Mesenchymal stem cell (in vitro differentiated cells and primary cell): Measurements from ENCODE around the gene RFX2.

ENCODE experiments used
- DNase-seq: peaks from one replicate; pipeline ENCODE4 v3.0.0-alpha.2; 2013
- H2AFZ ChIP-seq: one replicate; pipeline ENCODE4 v1.6.1; 2013; ENCODE audit warnings: low read depth, mild to moderate bottlenecking, control low read depth, inconsistent platforms, low read length, moderate library complexity
- H2AK5ac ChIP-seq: 2 replicates; pipeline ENCODE4 v1.6.1; 2013; ENCODE audit warnings: low read length, moderate library complexity, mild to moderate bottlenecking, inconsistent platforms; ENCODE audit not compliant: severe bottlenecking
- H2BK120ac ChIP-seq: one replicate; pipeline ENCODE4 v1.6.1; 2013; ENCODE audit warnings: low read depth, mild to moderate bottlenecking, inconsistent platforms, low read length, moderate library complexity
- H2BK12ac ChIP-seq, 2 experiments: one replicate each; pipeline ENCODE4 v1.6.1; 2013; ENCODE audit warnings: inconsistent platforms in 2 of 2, low read length in 2 of 2, mild to moderate bottlenecking in 2 of 2, moderate library complexity in 2 of 2, control low read depth in 1 of 2
- H2BK15ac ChIP-seq: one replicate; pipeline ENCODE4 v1.6.1; 2013; ENCODE audit warnings: mild to moderate bottlenecking, low read depth, inconsistent platforms; ENCODE audit not compliant: poor library complexity, severe bottlenecking
- H2BK5ac ChIP-seq: 2 replicates; pipeline ENCODE4 v1.6.1; 2013; ENCODE audit warnings: low read depth, mild to moderate bottlenecking, low read length, control low read depth, inconsistent platforms; ENCODE audit not compliant: poor library complexity, severe bottlenecking
- H3K14ac ChIP-seq, 2 experiments: one replicate each; pipeline ENCODE4 v1.6.1; 2013; ENCODE audit warnings: inconsistent platforms in 2 of 2, low read length in 2 of 2, control low read depth in 1 of 2, mild to moderate bottlenecking in 1 of 2, moderate library complexity in 1 of 2
- H3K18ac ChIP-seq, 2 experiments: one replicate each; pipeline ENCODE4 v1.6.1; 2013; ENCODE audit warnings: inconsistent platforms in 2 of 2, low read length in 2 of 2, control low read depth in 1 of 2, low read depth in 1 of 2, mild to moderate bottlenecking in 1 of 2
- H3K23ac ChIP-seq, 2 experiments: one replicate each; pipeline ENCODE4 v1.6.1; 2013; ENCODE audit warnings: inconsistent platforms in 2 of 2, low read length in 2 of 2, mild to moderate bottlenecking in 2 of 2, moderate library complexity in 2 of 2, control low read depth in 1 of 2
- H3K27ac ChIP-seq: 2 replicates; pipeline ENCODE4 v1.5.1; 2013; ENCODE audit warnings: mild to moderate bottlenecking, moderate library complexity, low read length, control low read depth, inconsistent platforms; ENCODE audit not compliant: poor library complexity, severe bottlenecking
- H3K27me3 ChIP-seq, 2 experiments: 2 replicates each; pipeline versions ENCODE4 v1.6.1 to v1.7.0; 2013; ENCODE audit warnings: low read length in 2 of 2, mild to moderate bottlenecking in 2 of 2, moderate library complexity in 2 of 2, control low read depth in 1 of 2, inconsistent platforms in 1 of 2; ENCODE audit not compliant: control insufficient read depth in 1 of 2, insufficient read depth in 1 of 2
- H3K36me3 ChIP-seq, 2 experiments: 2 replicates each; pipeline versions ENCODE4 v1.6.1 to v1.7.0; 2013; ENCODE audit warnings: low read length in 2 of 2, control low read depth in 1 of 2, inconsistent platforms in 1 of 2, low read depth in 1 of 2, mild to moderate bottlenecking in 1 of 2; ENCODE audit not compliant: insufficient read depth in 2 of 2, control insufficient read depth in 1 of 2
- H3K4ac ChIP-seq, 2 experiments: one replicate each; pipeline ENCODE4 v1.6.1; 2013; ENCODE audit warnings: inconsistent platforms in 2 of 2, low read length in 2 of 2, mild to moderate bottlenecking in 2 of 2, moderate library complexity in 2 of 2, control low read depth in 1 of 2, low read depth in 1 of 2
- H3K4me1 ChIP-seq: 2 replicates; pipeline ENCODE4 v1.6.1; 2013; ENCODE audit warnings: low read depth, low read length, control low read depth; ENCODE audit not compliant: control insufficient read depth, insufficient read depth
- H3K4me2 ChIP-seq: 2 replicates; pipeline ENCODE4 v1.6.1; 2013; ENCODE audit warnings: low read length, mild to moderate bottlenecking, inconsistent platforms; ENCODE audit not compliant: poor library complexity, severe bottlenecking
- H3K4me3 ChIP-seq, 2 experiments: 2 replicates each; pipeline versions ENCODE4 v1.5.1 to v1.7.0; 2013; ENCODE audit warnings: low read length in 2 of 2, mild to moderate bottlenecking in 2 of 2, control low read depth in 1 of 2, low read depth in 1 of 2; ENCODE audit not compliant: insufficient read depth in 1 of 2
- H3K79me1 ChIP-seq: replicated peaks from 2 replicates; pipeline ENCODE4 v1.6.1; 2013; ENCODE audit warnings: mild to moderate bottlenecking, control low read depth, low read length, inconsistent platforms; ENCODE audit not compliant: poor library complexity, severe bottlenecking
- H3K9ac ChIP-seq: 2 replicates; pipeline ENCODE4 v1.7.0; 2013; ENCODE audit warnings: mild to moderate bottlenecking, low read length, moderate library complexity
- H3K9me3 ChIP-seq: 2 replicates; pipeline ENCODE4 v1.7.0; 2013; ENCODE audit warnings: mild to moderate bottlenecking, low read length; ENCODE audit not compliant: control insufficient read depth
- H4K8ac ChIP-seq: one replicate; pipeline ENCODE4 v1.6.1; 2013; ENCODE audit warnings: inconsistent platforms, mild to moderate bottlenecking, low read length, moderate library complexity
- H4K91ac ChIP-seq: one replicate; pipeline ENCODE4 v1.6.1; 2013; ENCODE audit warnings: mild to moderate bottlenecking, low read length, inconsistent platforms
- WGBS: methylation state at CpG from one replicate; pipeline ENCODE4 v1.1.7; 2013; ENCODE audit warnings: mixed read lengths; 5-methylcytosine and 5-hydroxymethylcytosine counted together

The RFX2 gene

DNA sequence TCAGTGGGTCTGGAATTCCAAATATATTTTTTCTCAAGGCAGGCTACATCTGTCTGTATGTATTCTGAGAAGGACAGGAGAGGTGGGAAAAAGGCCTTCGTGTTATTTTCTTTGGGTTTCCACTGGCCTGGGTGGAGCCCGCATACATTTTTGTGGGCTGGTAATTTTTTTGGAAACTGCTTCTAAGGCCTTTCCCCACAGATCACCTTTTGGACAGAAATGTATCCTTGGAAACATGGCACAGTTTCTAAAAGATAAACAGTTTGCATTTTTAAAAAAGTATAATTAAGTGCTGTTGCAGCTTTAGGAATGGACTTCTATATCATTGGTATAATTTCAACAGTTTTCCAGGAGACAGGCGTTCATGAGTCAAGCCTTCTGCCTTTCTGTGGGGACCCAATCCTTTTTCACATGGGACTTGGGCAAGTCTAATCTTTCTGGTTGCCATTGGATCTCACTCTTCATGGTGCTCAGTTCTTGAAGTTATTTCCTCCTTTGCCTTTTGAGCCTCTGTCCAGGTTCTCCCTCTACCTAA, 8.9 kb downstream of the RFX2 start:
- Histone ChIP-seq H3K79me1 (peaks cover 11% of the 10 kb centered on the region), H3K27ac (no peak overlapping the region), H3K9me3 (no peaks in the 10 kb centered on the region), H3K14ac (no peak overlapping the region), H3K27me3 (no peaks in the 10 kb centered on the region), H4K8ac (no peak overlapping the region), H3K18ac (no peak overlapping the region), H3K23ac (no peak overlapping the region), H4K91ac (no peak overlapping the region), H3K4me3 (no peak overlapping the region), H2BK12ac (no peak overlapping the region), H3K4me1 (peaks cover 4% of the 10 kb centered on the region), H3K4ac (no peak overlapping the region), H3K9ac (no peak overlapping the region), H2BK15ac (no peak overlapping the region), H3K36me3 (peaks cover 0 to 4% of the 10 kb centered on the region in 2 experiments), H2AFZ (no peak overlapping the region), H3K4me2 (no peak overlapping the region), H2AK5ac (no peak overlapping the region), H2BK5ac (no peak overlapping the region), H2BK120ac (no peak overlapping the region)
- 96% methylated on average over 3 of the region's 3 CpGs for WGBS
- no peak for DNase-seq

- Histone ChIP-seq H3K27me3 (no peaks in the 10 kb centered on the region), H3K14ac (no peak overlapping the region), H2BK5ac (no peak overlapping the region), H4K91ac (peak overlapping the region; percentile 75), H4K8ac (peak overlapping the region; percentile 97), H3K4me3 (no peak overlapping the region), H3K79me1 (peaks cover 13% of the 10 kb centered on the region), H2AFZ (peak overlapping the region; percentile 33), H3K4me1 (peaks cover 4% of the 10 kb centered on the region), H2BK12ac (peak overlapping the region in 1 of 2 experiments; percentile 66), H3K4me2 (no peak overlapping the region), H2BK120ac (peak overlapping the region; percentile 49), H2BK15ac (peak overlapping the region; percentile 7), H3K18ac (peak overlapping the region in 1 of 2 experiments; percentile 89), H3K27ac (no peak overlapping the region), H3K9me3 (no peaks in the 10 kb centered on the region), H3K23ac (peak overlapping the region in 1 of 2 experiments; percentile 60), H3K9ac (no peak overlapping the region), H3K4ac (peak overlapping the region in 1 of 2 experiments; percentile 91), H3K36me3 (peaks cover 0 to 2% of the 10 kb centered on the region in 2 experiments), H2AK5ac (no peak overlapping the region)
- DNase-seq, result peak; percentile 28
- WGBS, result 37% methylated on average over 16 of the region's 16 CpGs
These were observed 9.9 kb downstream of the RFX2 start for GRCh38 chr19:6100284-6100915.

GRCh38 chr19:6099599-6099998, 10.7 kb downstream of the RFX2 start:
- H3K4ac ChIP-seq, result no peak overlapping the region
- no peak overlapping the region for H3K4me2 ChIP-seq
- H3K18ac ChIP-seq, result no peak overlapping the region
- peaks cover 12% of the 10 kb centered on the region for H3K79me1 ChIP-seq
- H2AK5ac ChIP-seq, result no peak overlapping the region
- H3K23ac ChIP-seq, result no peak overlapping the region
- H4K8ac ChIP-seq, result peak overlapping the region; percentile 80
- no peak overlapping the region for H3K27ac ChIP-seq
- H3K27me3 ChIP-seq, result no peaks in the 10 kb centered on the region
- H3K9me3 ChIP-seq, result no peaks in the 10 kb centered on the region
- no peak for DNase-seq
- no peaks in the 10 kb centered on the region for H3K36me3 ChIP-seq
- peak overlapping the region; percentile 11 for H4K91ac ChIP-seq
- no peak overlapping the region for H2BK120ac ChIP-seq
- H3K14ac ChIP-seq, result peak overlapping the region in 1 of 2 experiments; percentile 6
- no peak overlapping the region for H3K4me3 ChIP-seq
- H2BK12ac ChIP-seq, result peak overlapping the region in 1 of 2 experiments; percentile 39
- no peak overlapping the region for H2BK15ac ChIP-seq
- H3K4me1 ChIP-seq, result peaks cover 2% of the 10 kb centered on the region
- no peak overlapping the region for H2BK5ac ChIP-seq
- no peak overlapping the region for H2AFZ ChIP-seq
- 40% methylated on average over 2 of the region's 2 CpGs for WGBS
- H3K9ac ChIP-seq, result peak overlapping the region; percentile 75

DNA sequence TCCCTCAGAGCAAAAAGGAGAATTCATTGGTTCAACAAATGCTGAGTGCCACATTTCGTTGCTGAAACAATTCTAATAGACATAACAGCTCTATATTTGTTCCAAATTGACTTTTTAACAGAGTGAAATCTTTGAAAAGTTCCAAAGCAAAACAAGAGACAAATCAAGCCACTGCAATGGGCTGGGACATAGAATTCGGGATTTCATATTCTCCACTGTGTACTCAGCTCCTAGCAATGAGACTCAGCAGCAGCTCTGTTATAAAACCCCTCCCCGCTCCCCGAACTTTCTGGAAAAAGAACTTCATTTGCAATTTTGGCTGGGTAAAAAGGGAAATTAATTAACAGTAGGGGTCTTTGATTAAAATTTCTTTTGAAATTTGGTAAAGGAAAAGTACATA, 11.3 kb downstream of the RFX2 start:
- Histone ChIP-seq H3K23ac (no peak overlapping the region), H3K18ac (no peak overlapping the region), H3K4me2 (no peak overlapping the region), H3K27ac (no peak overlapping the region), H2BK12ac (no peak overlapping the region), H3K14ac (no peak overlapping the region), H2AFZ (no peak overlapping the region), H4K8ac (no peak overlapping the region), H3K9me3 (no peaks in the 10 kb centered on the region), H2BK120ac (no peak overlapping the region), H3K27me3 (no peaks in the 10 kb centered on the region), H3K79me1 (peaks cover 12% of the 10 kb centered on the region), H3K9ac (peak overlapping the region; percentile 75), H3K4me3 (no peak overlapping the region), H3K4ac (no peak overlapping the region), H3K4me1 (peaks cover 2% of the 10 kb centered on the region), H2BK5ac (no peak overlapping the region), H3K36me3 (peaks cover 0 to 3% of the 10 kb centered on the region in 2 experiments), H4K91ac (no peak overlapping the region), H2BK15ac (no peak overlapping the region), H2AK5ac (no peak overlapping the region)
- WGBS, result 89% methylated on average over 4 of the region's 4 CpGs
- DNase-seq, result no peak
